ENCODE data around the gene ITGAL. TPM values are rescaled to one million over a fixed set of nuclear protein-coding genes. Genes with fewer than 3 reads are reported as not detected.

ITGAL gene
- total and polyA plus RNA-seq, 2 donors (not counting 1 experiment from before 2014, with no cell fraction given), result 110 to 184 TPM

DNA sequence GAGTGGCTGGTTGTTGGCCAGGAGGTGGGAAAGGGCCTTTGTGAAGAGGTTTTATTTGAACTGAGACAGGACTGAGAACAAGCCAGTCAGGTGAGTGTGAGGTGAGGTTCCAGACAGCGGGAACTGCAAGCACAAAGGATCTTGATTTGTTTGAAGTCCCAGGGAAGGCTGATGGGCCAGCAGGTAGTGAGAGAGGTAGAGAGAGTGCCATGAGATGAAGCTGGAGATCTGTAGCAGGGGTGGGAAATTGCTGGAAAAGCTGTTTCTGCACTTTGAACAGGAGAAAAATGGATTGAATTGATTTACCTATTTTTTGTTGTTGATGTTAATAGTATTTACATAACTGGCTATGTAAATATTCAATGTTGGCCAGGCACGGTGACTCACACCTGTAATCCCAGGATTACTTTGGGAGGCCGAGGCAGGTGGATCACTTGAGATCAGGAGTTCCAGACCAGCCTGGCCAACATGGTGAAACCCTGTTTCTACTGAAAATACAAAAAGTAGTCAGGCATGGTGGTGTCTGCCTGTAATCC is 35.0 kb upstream of the ITGAL start:
- Histone ChIP-seq H3K27me3 (replicated peaks in 1 of 4; ENCODE audit: control extremely low read depth in 1 of 4, control insufficient read depth in 3 of 4, insufficient read depth in 4 of 4, low read length in 3 of 4) (no peaks in the 10 kb centered on the region), H3K27ac (ENCODE audit: low read length in 2 of 2) (no peak overlapping the region), H3K4me2 (replicated peaks; ENCODE audit: low read depth, low read length, poor library complexity, severe bottlenecking) (no peak overlapping the region), H3K9ac (ENCODE audit: low read length) (no peak overlapping the region), H3K9me3 (ENCODE audit: control extremely low read depth in 1 of 3, control insufficient read depth in 2 of 3, insufficient read depth in 1 of 3, low read length in 2 of 3) (no peaks in the 10 kb centered on the region), H2AFZ (ENCODE audit: insufficient read depth, low read depth, low read length, poor library complexity, severe bottlenecking) (no peak overlapping the region), H3K4me1 (ENCODE audit: control insufficient read depth in 2 of 2, insufficient read depth in 2 of 2, low read length in 2 of 2) (peaks cover 18 to 19% of the 10 kb centered on the region in 2 donors), H3K36me3 (replicated peaks in 1 of 2; ENCODE audit: control extremely low read depth in 1 of 2, control insufficient read depth in 1 of 2, extremely low read depth in 1 of 2, insufficient read depth in 2 of 2, low read length in 1 of 2) (no peaks in the 10 kb centered on the region), H4K20me1 (ENCODE audit: control insufficient read depth, insufficient read depth, low read length, poor library complexity, severe bottlenecking) (no peaks in the 10 kb centered on the region), H3K4me3 (ENCODE audit: control extremely low read depth in 1 of 5, extremely low read depth in 1 of 5, insufficient read depth in 1 of 5, low read depth in 2 of 5, low read length in 4 of 5) (no peak overlapping the region), H3K79me2 (ENCODE audit: control insufficient read depth, insufficient read depth, low read length) (no peaks in the 10 kb centered on the region)
- ChIA-PET CTCF (interaction anchor here (0.8 kb wide), 1 partner anchor 12 kb away, joined by 4 read pairs; no protein-coding TSS in a partner anchor), POLR2A (interaction anchor here (0.7 kb wide), 2 partner anchors 36 to 133 kb away, joined by 3 to 4 read pairs; no protein-coding TSS in a partner anchor)
- H3K27ac Mint-ChIP-seq, result peak overlapping the region; percentile 8
- H3K4me1 Mint-ChIP-seq, result peaks cover 25% of the 10 kb centered on the region
- no peak for DNase-seq
- no peaks in the 10 kb centered on the region for H3K9me3 Mint-ChIP-seq (ENCODE audit: insufficient read depth)
- 100% methylated on average over 3 of the region's 3 CpGs for WGBS (ENCODE audit: insufficient coverage)
- intact Hi-C loops (cut with micrococcal nuclease), result no loop called here
- ATAC-seq (ENCODE audit: low read depth), result no peak
- no peak overlapping the region for H3K4me3 Mint-ChIP-seq
- TF ChIP-seq, protein P1, sequence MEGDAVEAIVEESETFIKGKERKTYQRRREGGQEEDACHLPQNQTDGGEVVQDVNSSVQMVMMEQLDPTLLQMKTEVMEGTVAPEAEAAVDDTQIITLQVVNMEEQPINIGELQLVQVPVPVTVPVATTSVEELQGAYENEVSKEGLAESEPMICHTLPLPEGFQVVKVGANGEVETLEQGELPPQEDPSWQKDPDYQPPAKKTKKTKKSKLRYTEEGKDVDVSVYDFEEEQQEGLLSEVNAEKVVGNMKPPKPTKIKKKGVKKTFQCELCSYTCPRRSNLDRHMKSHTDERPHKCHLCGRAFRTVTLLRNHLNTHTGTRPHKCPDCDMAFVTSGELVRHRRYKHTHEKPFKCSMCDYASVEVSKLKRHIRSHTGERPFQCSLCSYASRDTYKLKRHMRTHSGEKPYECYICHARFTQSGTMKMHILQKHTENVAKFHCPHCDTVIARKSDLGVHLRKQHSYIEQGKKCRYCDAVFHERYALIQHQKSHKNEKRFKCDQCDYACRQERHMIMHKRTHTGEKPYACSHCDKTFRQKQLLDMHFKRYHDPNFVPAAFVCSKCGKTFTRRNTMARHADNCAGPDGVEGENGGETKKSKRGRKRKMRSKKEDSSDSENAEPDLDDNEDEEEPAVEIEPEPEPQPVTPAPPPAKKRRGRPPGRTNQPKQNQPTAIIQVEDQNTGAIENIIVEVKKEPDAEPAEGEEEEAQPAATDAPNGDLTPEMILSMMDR (IDR thresholded peaks at IDR 0.05), result no peak
- no peak for TF ChIP-seq EZH2 (IDR thresholded peaks at IDR 0.05; ENCODE audit: borderline replicate concordance, insufficient read depth, low read depth, low read length, poor library complexity, severe bottlenecking)
- no peaks in the 10 kb centered on the region for H3K27me3 Mint-ChIP-seq

DNA sequence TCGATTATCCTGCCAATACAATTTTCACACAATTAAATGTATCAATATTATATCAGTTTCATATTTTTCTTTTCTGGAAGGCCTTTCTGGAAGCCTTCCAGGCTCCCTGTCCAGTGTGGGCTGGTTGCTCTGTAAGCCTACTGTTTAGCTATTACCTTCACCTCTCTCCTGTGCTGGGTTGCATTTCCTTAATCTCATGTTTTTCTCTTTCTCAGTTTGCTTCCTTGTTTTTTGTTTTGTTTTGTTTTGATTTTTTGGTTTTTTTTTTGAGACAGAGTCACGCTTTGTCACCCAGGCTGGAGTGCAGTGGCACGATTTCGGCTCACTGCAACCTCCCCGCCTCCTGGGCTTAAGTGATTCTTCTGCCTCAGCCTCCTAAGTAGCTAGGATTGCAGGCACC is 33.7 kb upstream of the ITGAL start:
- H3K9me3 Mint-ChIP-seq (ENCODE audit: insufficient read depth), result no peaks in the 10 kb centered on the region
- DNase-seq, result no peak
- peaks cover 33% of the 10 kb centered on the region for H3K4me1 Mint-ChIP-seq
- no peaks in the 10 kb centered on the region for H3K9me3 ChIP-seq (ENCODE audit: control extremely low read depth in 1 of 3, control insufficient read depth in 2 of 3, insufficient read depth in 1 of 3, low read length in 2 of 3)
- intact Hi-C loops (cut with micrococcal nuclease), result no loop called here
- H3K27ac Mint-ChIP-seq, result peak overlapping the region; percentile 61
- peak overlapping the region; percentile 43 for H3K4me2 ChIP-seq (replicated peaks; ENCODE audit: low read depth, low read length, poor library complexity, severe bottlenecking)
- TF ChIP-seq EZH2 (IDR thresholded peaks at IDR 0.05; ENCODE audit: borderline replicate concordance, insufficient read depth, low read depth, low read length, poor library complexity, severe bottlenecking), result no peak
- TF ChIP-seq, protein P1 (IDR thresholded peaks at IDR 0.05), result no peak
- peak overlapping the region; percentile 28 for H2AFZ ChIP-seq (ENCODE audit: insufficient read depth, low read depth, low read length, poor library complexity, severe bottlenecking)
- H3K27me3 ChIP-seq (replicated peaks in 1 of 4; ENCODE audit: control extremely low read depth in 1 of 4, control insufficient read depth in 3 of 4, insufficient read depth in 4 of 4, low read length in 3 of 4), result no peaks in the 10 kb centered on the region
- peak overlapping the region; percentile 1 for H3K4me3 Mint-ChIP-seq
- H4K20me1 ChIP-seq (ENCODE audit: control insufficient read depth, insufficient read depth, low read length, poor library complexity, severe bottlenecking), result peaks cover 9% of the 10 kb centered on the region
- no peak overlapping the region for H3K4me3 ChIP-seq (ENCODE audit: control extremely low read depth in 1 of 5, extremely low read depth in 1 of 5, insufficient read depth in 1 of 5, low read depth in 2 of 5, low read length in 4 of 5)
- peaks cover under 1% of the 10 kb centered on the region for H3K79me2 ChIP-seq (ENCODE audit: control insufficient read depth, insufficient read depth, low read length)
- no peak overlapping the region for H3K27ac ChIP-seq (ENCODE audit: low read length in 2 of 2)
- POLR2A ChIA-PET, result interaction anchor here (0.6 to 0.7 kb wide), 3 partner anchors 10 to 96 kb away, joined by 3 read pairs; partner anchors contain the start of gene ZNF747
- ATAC-seq (ENCODE audit: low read depth), result peak; percentile 41
- no peak overlapping the region for H3K9ac ChIP-seq (ENCODE audit: low read length)
- CTCF ChIA-PET, result interaction anchor here (0.6 to 4.0 kb wide), 5 partner anchors 9 to 119 kb away, joined by 3 to 20 read pairs (median 4); partner anchors contain the start of genes DCTPP1 and ZNF764
- H3K27me3 Mint-ChIP-seq, result no peaks in the 10 kb centered on the region
- H3K4me1 ChIP-seq (ENCODE audit: control insufficient read depth in 2 of 2, insufficient read depth in 2 of 2, low read length in 2 of 2), result peaks cover 24 to 27% of the 10 kb centered on the region in 2 donors
- H3K36me3 ChIP-seq (replicated peaks in 1 of 2; ENCODE audit: control extremely low read depth in 1 of 2, control insufficient read depth in 1 of 2, extremely low read depth in 1 of 2, insufficient read depth in 2 of 2, low read length in 1 of 2), result peaks cover 0 to 10% of the 10 kb centered on the region in 2 experiments
- no CpG with 5 or more reads among the region's 5 CpGs for WGBS (ENCODE audit: insufficient coverage)

Measured in B cell (primary cell).